GM21528 (cell line): Measurements from ENCODE around the gene SOD3.

ENCODE experiments used
- ATAC-seq: cut with Tn5 transposase; IDR thresholded peaks from one replicate; pipeline ENCODE4 v1.9.1; 2021; ENCODE audit warnings: mild to moderate bottlenecking, moderate library complexity; ENCODE audit not compliant: unreplicated experiment, low FRiP score

The SOD3 gene, protein sequence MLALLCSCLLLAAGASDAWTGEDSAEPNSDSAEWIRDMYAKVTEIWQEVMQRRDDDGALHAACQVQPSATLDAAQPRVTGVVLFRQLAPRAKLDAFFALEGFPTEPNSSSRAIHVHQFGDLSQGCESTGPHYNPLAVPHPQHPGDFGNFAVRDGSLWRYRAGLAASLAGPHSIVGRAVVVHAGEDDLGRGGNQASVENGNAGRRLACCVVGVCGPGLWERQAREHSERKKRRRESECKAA

DNA sequence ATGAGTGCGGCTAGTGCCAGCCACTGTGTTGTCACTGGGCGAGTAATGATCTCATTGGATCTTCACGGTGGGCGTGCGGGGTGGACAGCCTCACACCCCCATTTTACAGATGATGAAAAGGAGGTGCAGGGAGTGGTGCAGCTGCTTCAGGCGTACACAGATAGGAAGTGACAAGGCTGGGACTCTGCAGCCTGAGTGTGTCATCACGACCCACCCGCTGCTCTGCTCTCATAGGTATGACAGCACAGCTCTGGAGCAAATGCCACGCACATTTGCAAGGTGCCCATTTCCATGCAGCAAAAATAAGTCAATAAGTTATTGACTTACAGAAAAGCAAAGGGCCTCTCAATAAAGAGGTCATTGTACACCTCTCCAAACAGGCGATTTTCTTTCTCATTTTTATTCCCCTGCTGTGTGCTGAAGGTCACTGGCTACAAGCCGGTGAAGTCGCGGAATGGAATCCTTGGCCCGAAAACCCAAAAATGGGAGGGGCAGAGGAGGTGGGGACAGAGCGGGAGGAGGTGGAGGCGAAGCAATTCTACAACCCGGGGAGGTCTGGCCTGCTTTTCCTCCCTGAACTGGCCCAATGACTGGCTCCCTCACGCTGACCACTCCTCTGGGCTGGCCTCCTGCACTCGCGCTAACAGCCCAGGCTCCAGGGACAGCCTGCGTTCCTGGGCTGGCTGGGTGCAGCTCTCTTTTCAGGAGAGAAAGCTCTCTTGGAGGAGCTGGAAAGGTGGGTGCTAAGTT lies at the start of gene SOD3:
TSS of gene SOD3 (plus strand) at position 658 of the 750 bp plus-strand sequence. CDS start 3,949 bp downstream, outside the sequence.
- no peak for ATAC-seq

- ATAC-seq, result no peak
Measured at GRCh38 chr4:24747234-24747975, 48.0 kb upstream of the SOD3 start.

GRCh38 chr4:24748023-24748422 lies 47.4 kb upstream of the SOD3 start:
- no peak for ATAC-seq

DNA sequence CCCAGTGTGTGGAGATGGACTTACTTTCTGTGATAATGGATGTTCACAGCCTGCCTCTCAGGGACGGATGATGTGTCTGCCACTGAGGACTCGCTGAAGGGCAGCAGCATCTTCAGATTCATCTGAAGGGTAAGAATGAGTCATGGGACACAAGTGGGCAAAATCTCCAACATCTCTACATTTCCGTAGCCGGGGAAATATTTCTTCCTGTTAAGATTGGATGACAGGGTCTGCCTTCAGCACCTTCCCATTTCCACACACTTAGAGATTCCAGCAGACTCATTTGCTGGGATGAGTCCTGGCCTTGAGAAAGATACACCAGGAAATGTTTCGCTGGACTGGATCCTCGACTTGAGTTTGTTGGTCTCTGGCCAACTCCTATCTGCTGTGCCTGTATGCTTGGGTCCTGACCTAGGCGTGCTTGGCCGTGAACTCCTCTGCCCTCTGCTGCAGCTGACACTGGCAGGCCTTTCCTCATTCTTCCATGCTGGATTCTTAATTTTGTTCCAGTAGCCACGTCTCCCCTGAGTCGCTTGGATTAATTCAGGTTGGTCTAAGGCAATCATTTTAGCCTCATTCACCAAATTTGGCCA lies 46.5 kb upstream of the SOD3 start:
- ATAC-seq, result no peak

DNA sequence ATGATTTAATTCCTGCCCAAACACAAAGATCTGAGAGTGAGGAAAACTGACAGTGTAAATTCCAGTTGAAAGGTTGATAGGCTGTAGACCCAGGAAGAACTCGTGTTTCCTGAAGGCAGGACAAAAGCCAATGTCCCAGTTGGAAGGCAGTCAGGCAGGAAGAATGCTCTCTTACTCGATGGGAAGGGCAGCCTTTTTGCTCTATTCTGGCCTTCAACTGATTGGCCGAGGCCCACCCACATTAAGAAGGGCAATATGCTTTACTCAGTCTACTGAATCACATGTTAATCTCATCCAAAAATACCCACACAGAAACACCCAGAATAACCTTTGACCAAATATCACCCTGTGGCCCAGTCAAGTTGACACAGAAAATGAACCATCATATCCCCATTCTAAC lies 45.3 kb upstream of the SOD3 start:
- ATAC-seq, result no peak

DNA sequence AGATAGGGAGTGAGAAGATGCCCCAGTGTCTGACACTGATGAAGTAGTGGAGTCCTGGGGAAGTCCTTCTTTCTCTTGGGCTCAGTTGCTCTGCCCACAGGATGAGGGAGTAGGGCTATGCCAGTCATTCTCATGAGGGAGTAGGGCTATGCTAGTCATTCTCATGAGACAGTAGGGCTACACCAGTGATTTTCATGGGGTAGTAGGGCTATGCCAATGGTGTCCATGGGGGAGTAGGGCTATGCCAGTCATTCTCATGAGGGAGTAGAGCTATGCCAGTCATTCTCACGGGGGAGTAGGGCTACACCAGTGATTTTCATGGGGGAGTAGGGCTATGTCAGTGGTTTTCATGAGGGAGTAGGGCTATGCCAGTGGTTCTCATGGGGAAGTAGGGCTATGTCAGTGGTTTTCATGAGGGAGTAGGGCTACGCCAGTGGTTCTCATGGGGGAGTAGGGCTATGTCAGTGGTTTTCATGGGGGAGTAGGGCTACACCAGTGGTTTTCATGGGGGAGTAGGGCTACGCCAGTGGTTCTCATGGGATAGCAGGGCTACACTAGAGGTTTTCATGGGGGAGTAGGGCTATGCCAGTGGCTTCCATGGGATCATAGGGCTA lies 43.3 kb upstream of the SOD3 start:
- no peak for ATAC-seq

DNA sequence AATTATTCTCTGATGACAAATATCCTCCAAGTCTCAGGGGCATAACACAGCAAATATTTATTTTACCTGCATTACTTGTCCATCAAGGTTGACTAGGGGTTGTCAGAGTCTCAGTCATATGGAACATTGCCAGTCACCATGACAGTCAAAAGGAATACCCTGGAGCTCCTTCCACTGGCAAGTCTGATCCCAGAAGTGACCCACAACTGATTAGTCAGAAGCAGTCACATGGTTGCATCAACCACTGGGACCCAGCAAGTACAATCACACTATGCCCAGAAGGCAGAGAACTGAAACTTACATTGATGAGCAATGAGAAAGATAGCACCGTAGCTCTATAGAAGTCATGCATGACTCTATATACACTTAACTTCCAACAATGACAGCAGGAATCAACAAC lies 41.9 kb upstream of the SOD3 start:
- no peak for ATAC-seq

DNA sequence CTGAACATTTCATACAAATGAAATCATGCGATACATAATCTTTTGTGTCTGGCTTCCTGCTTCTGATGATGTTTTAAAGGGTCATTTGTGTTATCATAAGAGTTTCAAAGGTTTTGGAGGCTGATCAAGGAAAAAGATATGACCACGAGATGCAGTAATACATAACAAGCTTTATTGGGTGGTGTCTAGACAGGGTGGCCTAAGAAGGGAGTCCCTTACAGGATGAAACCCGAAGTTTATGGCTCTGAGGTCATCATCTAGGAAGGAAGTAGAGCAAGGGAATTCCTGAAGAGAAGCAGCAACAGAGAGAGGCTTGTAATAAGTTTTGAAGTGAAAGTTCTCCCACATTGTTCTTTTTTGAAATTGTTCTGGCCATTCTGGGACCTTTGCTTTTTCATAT lies 40.8 kb upstream of the SOD3 start:
- no peak for ATAC-seq

DNA sequence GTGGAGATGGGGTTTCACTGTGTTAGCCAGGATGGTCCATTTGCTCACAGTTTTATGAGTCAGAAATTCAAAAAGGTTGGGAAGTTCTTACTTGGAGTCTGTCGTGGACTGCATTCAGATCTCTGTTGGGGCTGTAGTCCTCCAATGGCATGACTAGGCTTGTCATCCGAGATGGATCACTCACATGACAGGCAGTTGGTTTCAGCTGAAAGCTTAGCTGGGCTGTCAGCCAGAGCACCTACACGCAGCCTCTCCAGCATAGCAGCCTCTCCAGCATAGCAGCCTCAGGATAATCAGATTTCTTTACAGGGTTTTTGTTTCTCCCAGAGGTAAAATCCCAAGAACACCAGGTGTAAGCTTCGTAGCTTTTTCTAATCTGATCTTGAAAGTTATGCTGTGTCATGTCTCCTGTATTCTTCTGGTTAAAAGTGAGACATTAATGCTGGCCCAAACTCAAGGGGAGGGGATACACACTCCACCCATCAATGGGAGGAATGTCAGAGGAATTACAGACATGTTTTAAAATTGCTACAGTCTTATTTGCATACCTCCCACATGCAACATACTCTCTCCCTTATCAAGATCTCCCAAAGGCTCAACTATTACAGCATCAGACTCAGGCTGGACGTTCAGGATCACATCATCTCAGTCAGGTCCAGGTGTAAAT lies 31.6 kb upstream of the SOD3 start:
- ATAC-seq, result no peak

DNA sequence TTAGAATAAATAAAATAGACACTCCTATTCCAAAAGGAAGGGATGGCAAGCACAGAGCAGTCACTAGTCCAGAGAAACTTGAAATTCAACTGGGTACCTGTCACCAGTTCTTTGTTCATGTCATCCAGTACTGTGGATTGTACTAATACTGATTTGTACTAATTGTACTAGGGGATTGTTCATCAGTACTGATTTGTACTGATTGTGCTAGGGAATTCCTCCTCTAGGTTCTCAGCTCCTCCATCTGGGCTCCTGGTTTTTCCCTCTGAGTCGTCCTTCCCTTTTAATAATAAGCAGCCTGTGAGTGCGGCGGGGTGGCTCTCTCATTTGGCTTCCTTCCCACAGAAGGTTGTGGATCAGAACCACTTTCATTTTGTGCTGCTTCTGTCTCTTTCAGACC lies 31.0 kb upstream of the SOD3 start:
- ATAC-seq, result no peak

- no peak for ATAC-seq
Measured at GRCh38 chr4:24765376-24765988, 29.9 kb upstream of the SOD3 start.

DNA sequence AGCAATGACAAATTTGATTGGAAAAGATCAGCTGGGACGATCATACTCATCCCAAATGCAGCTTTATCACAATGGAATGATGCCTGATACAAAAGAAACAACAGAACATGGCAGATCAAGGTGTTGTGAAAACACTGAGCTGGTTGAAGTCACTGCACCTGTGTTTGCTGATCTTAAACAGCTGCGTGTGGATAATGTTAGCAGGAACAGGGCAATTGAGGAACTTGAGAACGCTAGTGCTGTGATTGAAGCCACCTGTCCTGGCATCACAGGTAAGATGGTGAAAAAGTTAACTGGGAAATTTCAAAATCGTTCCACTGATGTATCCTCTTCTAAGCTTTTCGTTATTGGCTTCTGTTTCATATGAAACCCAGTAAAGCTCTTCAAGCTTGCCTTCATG lies 27.4 kb upstream of the SOD3 start:
- no peak for ATAC-seq

DNA sequence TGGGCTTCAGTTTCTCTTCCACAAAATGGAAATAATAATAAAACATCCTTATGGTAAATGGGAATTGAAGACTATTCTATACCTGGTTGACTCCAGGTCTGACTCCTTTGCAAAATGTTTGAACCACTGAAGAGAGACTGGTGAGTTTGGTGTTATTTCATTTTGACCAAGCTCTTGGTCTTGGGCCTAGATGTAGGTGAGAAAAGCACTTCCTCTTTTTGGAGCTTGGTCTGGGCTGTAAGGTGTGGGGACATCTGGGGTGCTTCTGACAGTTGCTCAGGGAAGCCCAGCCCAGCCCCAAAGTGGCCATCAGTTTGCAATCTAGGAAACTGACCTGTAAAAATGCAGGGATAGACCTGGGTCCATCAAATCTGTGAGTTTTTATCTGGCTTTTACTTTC lies 26.8 kb upstream of the SOD3 start:
- peak; percentile 73 for ATAC-seq

- ATAC-seq, result peak; percentile 9
Measured at GRCh38 chr4:24769571-24769970, 25.8 kb upstream of the SOD3 start.

DNA sequence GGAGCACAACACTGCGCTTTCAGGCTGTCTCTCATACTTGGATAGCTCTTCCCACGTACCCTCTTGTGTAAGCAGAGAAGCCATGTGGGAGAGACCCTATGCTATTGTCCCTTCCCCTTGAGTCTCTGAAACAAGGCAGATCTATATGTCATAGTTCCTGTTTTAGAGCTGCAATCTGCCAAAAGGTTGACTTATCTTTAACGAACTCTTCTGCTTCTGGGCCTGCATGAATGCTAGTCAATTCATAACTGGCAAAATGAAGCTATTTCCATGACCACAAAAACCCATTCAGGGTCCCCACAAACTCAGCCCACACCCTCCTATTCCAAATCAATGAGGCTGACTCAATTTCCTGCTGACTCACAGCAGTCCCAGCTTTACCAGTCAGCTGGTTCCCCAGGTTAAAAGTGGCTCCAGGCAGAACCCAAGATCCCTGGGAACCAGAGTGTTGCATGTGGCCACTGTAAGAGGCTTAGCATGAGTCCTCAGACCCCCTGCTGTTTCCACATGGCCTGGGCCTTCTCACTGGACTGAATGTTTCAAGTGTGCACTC lies 25.3 kb upstream of the SOD3 start:
- peak; percentile 89 for ATAC-seq

- no peak for ATAC-seq
Measured at GRCh38 chr4:24770667-24771066, 24.7 kb upstream of the SOD3 start.

DNA sequence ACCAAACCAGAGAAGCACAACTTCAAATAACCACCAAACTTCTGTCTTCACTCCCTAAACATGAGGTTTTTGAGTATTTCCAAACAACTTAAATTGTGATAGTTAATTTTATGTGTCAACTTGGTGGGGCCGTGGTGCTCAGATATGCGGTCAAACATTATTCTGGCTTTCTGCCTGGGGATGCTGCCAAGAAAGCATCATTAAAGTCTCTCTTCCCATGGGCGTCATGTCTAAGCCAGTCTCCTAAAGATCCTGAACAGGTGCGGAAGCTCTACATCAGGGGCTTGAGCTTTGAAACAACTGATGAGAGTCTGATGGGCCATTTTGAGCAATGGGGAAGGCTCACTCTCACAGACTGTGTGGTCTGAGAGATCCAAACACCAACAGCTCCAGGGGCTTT lies 24.1 kb upstream of the SOD3 start:
- ATAC-seq, result no peak

- no peak for ATAC-seq
Measured at GRCh38 chr4:24772061-24772705, 23.2 kb upstream of the SOD3 start.

GRCh38 chr4:24772952-24773351 lies 22.4 kb upstream of the SOD3 start:
- no peak for ATAC-seq
